Activated CD4-positive, alpha-beta T cell treated with anti-CD3 and anti-CD28 coated beads, Interleukin-2, amount 50 U/mL, for 16 hours (primary cell): ENCODE results near the gene CAMK2D.

Source experiments
- DNase-seq: peaks from one replicate; pipeline ENCODE4 v3.0.0-alpha.2; 2020

CAMK2D gene

DNA sequence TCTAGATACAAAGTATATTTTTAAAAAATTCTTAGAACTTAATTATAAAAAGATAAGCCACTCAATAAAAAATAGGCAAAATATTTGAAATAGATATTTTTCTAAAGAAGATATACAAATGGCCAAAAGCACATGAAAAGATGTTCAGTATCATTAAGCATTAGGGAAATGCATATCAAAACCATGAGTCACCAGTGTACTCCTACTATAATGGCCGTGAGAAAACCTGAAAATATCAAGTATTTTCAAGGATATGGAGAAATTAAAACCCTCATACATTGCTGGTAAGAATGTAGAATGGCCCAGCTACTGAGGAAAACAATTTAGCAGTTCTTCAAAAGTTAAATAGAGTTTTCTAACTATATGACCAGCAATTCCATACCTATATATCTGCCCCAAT lies 337.9 kb downstream of the CAMK2D start:
- no peak for DNase-seq

- no peak for DNase-seq
Measured at GRCh38 chr4:113420938-113421337, 340.6 kb downstream of the CAMK2D start.

- no peak for DNase-seq
Measured at GRCh38 chr4:113419631-113420030, 341.9 kb downstream of the CAMK2D start.

- DNase-seq = no peak
Measured at GRCh38 chr4:113411496-113411938, 350.0 kb downstream of the CAMK2D start.

GRCh38 chr4:113410686-113411085 lies 350.9 kb downstream of the CAMK2D start:
- no peak for DNase-seq

DNA sequence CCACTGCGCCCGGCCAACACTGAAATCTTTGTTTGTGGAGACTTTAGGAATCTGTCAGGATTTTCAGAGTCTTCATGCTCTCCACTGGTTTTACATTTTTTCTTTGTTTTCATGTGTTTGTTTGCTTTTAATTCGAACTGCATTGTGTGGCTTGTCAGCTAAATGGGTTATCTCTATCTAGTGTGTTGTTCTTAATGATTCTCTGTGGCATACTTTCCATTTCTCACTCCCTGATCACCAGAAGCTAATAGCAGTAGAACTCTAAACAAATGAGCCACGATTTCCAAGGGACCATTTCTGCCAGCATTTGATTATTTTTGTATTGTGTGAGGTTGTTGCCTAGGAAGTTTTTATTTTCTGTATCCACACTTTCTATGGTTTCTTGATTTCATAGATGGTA lies 352.4 kb downstream of the CAMK2D start:
- DNase-seq = no peak

- DNase-seq = no peak
Measured at GRCh38 chr4:113407409-113407808, 354.1 kb downstream of the CAMK2D start.

- no peak for DNase-seq
Measured at GRCh38 chr4:113406723-113407016, 354.9 kb downstream of the CAMK2D start.

DNA sequence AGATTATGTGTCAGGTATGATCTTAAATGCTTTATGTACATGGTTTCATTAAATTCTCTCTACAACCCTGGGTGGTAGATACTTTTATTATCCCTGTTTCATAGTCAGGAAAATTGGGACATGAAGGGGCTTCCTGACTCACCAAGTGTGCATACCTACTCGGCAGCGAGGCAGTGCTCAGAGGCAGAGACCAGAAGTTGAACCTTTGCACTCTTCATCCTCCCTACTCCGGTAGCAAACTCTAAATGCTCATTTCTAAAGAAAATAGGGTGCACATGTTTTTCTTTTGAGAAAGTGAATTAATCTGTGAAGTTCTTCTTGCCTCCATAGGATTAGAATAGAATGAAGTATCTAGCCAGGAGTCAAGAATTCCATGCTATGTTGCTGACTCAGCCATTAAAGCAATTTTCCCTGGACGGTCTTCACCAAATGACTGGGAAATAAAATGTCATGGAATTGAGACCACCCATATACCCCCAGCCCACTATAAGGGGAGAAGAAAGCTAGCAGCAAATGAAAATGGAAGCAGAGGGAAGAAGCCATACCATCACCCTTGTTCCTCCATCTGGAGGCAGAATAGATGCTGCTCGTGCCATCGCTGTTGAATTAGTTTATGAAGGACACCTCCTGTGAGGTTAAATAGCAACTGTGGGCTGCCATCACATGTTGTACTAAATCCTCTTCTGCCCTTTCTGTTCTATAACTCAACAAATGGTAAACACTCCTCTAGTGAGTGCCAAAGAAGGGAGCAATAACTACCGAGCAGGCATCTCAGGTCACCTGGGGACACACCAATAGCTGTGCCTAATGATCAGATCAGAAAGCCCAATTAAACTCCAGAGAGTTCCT lies 355.4 kb downstream of the CAMK2D start:
- DNase-seq = no peak

DNA sequence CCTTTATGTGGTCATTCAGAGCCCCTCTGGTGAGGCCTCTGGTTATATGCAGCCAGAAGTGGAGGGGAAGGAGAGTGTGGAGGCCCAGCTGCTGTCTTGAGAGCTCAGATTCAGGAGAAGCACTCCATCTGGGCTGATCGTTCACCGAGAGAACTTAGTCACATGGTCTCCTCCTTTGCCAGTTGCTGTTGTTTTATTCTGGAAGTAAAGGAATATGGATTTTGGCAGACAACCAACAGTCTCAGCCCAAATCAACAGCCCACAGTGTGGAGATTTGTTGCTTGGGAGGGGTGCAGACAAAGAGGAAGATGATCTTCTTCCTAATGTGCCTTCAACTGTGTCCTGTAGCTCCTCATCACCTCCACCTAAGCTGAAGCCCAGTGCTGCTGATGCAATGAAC lies 356.7 kb downstream of the CAMK2D start:
- DNase-seq = no peak

DNA sequence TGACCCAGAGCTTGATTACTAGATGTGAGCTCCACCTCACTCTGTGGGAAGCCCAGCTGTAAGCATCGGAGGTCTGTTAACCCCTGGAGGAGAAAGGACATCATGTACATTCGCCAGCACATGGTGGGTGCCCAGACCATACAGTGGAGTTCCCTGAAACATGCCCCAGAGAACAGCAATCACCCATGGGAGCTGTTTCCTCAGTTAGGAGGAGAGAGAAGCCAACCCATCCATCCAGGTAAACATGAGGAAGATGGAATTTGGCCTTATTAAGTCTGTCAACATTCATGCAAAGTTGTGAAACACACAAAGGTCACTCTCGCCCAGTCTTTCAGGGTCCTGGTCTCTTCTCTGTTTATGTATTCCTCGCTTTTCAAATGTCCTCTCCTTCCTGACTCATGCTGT lies 357.4 kb downstream of the CAMK2D start:
- no peak for DNase-seq
